ENCODE results near the gene COX8A. TPM values are rescaled to one million over a fixed set of nuclear protein-coding genes. Genes with fewer than 3 reads are reported as not detected.

The COX8A gene
- polyA plus RNA-seq, 3 donors, result 354 to 588 (median 526) TPM

DNA sequence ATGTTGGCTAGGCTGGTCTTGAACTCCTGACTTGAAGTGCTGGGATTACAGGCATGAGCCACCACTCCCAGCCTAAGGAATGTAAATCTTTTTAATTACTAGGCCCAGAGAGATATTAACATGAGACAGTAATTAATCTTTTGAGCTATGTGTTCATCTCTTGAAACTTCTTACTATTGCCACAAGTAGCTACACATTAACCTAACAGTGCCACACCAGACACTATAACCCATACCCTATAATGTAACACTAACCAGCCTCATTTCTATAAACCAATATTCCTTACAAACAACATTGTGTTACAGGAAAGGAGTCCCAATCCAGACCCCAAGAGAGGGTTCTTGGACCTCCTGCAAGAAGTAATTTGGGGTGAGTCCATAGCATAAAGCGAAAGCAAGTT is 8.0 kb upstream of the COX8A start:
- intact Hi-C loops (cut with micrococcal nuclease), result no loop called here
- H3K4me1 Mint-ChIP-seq, result peaks cover 8% of the 10 kb centered on the region
- Histone ChIP-seq H3K4me3 (replicated peaks in 1 of 3; ENCODE audit: low read depth in 2 of 3, low read length in 3 of 3) (no peak overlapping the region), H3K4me1 (ENCODE audit: control insufficient read depth in 1 of 2, insufficient read depth in 2 of 2, low read length in 2 of 2) (peaks cover 0 to 10% of the 10 kb centered on the region in 2 donors), H3K9ac (ENCODE audit: insufficient read depth, low read length, poor library complexity, severe bottlenecking) (no peak overlapping the region), H3K27ac (ENCODE audit: low read depth in 1 of 2, low read length in 2 of 2) (no peak overlapping the region), H4K20me1 (ENCODE audit: insufficient read depth, low read length) (no peaks in the 10 kb centered on the region), H3K9me3 (replicated peaks in 1 of 2; ENCODE audit: control insufficient read depth in 1 of 2, insufficient read depth in 1 of 2, low read length in 2 of 2) (no peaks in the 10 kb centered on the region), H3K79me2 (ENCODE audit: insufficient read depth, low read length) (no peaks in the 10 kb centered on the region), H3K27me3 (ENCODE audit: control insufficient read depth in 2 of 2, insufficient read depth in 2 of 2, low read length in 2 of 2) (no peaks in the 10 kb centered on the region), H2AFZ (ENCODE audit: insufficient read depth, low read depth, low read length, poor library complexity, severe bottlenecking) (no peak overlapping the region), H3K36me3 (replicated peaks in 1 of 2; ENCODE audit: control insufficient read depth in 1 of 2, insufficient read depth in 2 of 2, low read length in 2 of 2) (no peaks in the 10 kb centered on the region), H3K4me2 (replicated peaks; ENCODE audit: extremely low read depth, low read length, poor library complexity, severe bottlenecking) (no peak overlapping the region)
- TF ChIP-seq, protein P1, sequence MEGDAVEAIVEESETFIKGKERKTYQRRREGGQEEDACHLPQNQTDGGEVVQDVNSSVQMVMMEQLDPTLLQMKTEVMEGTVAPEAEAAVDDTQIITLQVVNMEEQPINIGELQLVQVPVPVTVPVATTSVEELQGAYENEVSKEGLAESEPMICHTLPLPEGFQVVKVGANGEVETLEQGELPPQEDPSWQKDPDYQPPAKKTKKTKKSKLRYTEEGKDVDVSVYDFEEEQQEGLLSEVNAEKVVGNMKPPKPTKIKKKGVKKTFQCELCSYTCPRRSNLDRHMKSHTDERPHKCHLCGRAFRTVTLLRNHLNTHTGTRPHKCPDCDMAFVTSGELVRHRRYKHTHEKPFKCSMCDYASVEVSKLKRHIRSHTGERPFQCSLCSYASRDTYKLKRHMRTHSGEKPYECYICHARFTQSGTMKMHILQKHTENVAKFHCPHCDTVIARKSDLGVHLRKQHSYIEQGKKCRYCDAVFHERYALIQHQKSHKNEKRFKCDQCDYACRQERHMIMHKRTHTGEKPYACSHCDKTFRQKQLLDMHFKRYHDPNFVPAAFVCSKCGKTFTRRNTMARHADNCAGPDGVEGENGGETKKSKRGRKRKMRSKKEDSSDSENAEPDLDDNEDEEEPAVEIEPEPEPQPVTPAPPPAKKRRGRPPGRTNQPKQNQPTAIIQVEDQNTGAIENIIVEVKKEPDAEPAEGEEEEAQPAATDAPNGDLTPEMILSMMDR (IDR thresholded peaks at IDR 0.05), result no peak
- no peak overlapping the region for H3K4me3 Mint-ChIP-seq
- no peaks in the 10 kb centered on the region for H3K36me3 Mint-ChIP-seq
- no peak for DNase-seq
- peaks cover 0 to 2% (median 0%) of the 10 kb centered on the region in 7 donors for H3K9me3 Mint-ChIP-seq
- WGBS (ENCODE audit: insufficient coverage), result no CpG with 5 or more reads among the region's 1 CpG
- peaks cover 3 to 12% (median 6%) of the 10 kb centered on the region in 3 donors for H3K27me3 Mint-ChIP-seq (ENCODE audit: low read depth in 3 of 3)
- no peak overlapping the region for H3K27ac Mint-ChIP-seq

DNA sequence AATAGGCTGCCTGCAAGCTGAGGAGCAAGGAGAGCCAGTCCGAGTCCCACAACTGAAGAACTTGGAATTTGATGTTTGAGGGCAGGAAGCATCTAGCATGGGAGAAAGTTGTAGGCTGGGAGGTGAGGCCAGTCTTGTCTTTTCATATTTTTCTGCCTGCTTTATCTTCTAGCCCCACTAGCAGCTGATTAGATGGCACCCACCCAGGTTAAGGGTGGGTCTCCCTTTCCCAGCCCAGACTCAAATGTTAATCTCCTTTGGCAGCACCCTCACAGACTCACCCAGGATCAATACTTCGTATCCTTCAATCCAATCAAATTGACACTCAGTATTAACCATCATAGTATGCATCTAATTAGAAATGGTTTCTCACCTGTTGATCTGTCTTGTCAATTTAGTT is 5.0 kb upstream of the COX8A start:
- peaks cover 1% of the 10 kb centered on the region for H3K79me2 ChIP-seq (ENCODE audit: insufficient read depth, low read length)
- H3K36me3 ChIP-seq (replicated peaks in 1 of 2; ENCODE audit: control insufficient read depth in 1 of 2, insufficient read depth in 2 of 2, low read length in 2 of 2), result no peaks in the 10 kb centered on the region
- WGBS (ENCODE audit: insufficient coverage), result no CpG with 5 or more reads among the region's 2 CpGs
- no peaks in the 10 kb centered on the region for H3K27me3 ChIP-seq (ENCODE audit: control insufficient read depth in 2 of 2, insufficient read depth in 2 of 2, low read length in 2 of 2)
- Mint-ChIP-seq H3K4me3 (no peak overlapping the region), H3K4me1 (peaks cover 10% of the 10 kb centered on the region), H3K27me3 (ENCODE audit: low read depth in 3 of 3) (peaks cover 2 to 11% (median 5%) of the 10 kb centered on the region in 3 donors), H3K36me3 (no peaks in the 10 kb centered on the region), H3K9me3 (peaks cover 0 to 2% (median 0%) of the 10 kb centered on the region in 7 donors), H3K27ac (no peak overlapping the region)
- H4K20me1 ChIP-seq (ENCODE audit: insufficient read depth, low read length), result no peaks in the 10 kb centered on the region
- H3K4me3 ChIP-seq (replicated peaks in 1 of 3; ENCODE audit: low read depth in 2 of 3, low read length in 3 of 3), result no peak overlapping the region
- H3K9me3 ChIP-seq (replicated peaks in 1 of 2; ENCODE audit: control insufficient read depth in 1 of 2, insufficient read depth in 1 of 2, low read length in 2 of 2), result no peaks in the 10 kb centered on the region
- DNase-seq, result peak in 1 of 3 donors; percentile 0
- H3K27ac ChIP-seq (ENCODE audit: low read depth in 1 of 2, low read length in 2 of 2), result no peak overlapping the region
- peaks cover 4 to 13% of the 10 kb centered on the region in 2 donors for H3K4me1 ChIP-seq (ENCODE audit: control insufficient read depth in 1 of 2, insufficient read depth in 2 of 2, low read length in 2 of 2)
- intact Hi-C loops (cut with micrococcal nuclease), result no loop called here
- TF ChIP-seq, protein P1 (IDR thresholded peaks at IDR 0.05), result no peak
- H3K9ac ChIP-seq (ENCODE audit: insufficient read depth, low read length, poor library complexity, severe bottlenecking), result no peak overlapping the region
- no peak overlapping the region for H2AFZ ChIP-seq (ENCODE audit: insufficient read depth, low read depth, low read length, poor library complexity, severe bottlenecking)
- no peak overlapping the region for H3K4me2 ChIP-seq (replicated peaks; ENCODE audit: extremely low read depth, low read length, poor library complexity, severe bottlenecking)
